GM18519 (cell line): ENCODE results near the gene OSBPL1A.
A peak's percentile ranks its signal among the peaks of the same experiment; 100 is the strongest.
"Not testable (repeated sequence)": the region's sequence is repeated elsewhere in the genome, so short reads cannot be mapped to it uniquely, and the experiment has no call there.

Experiments
- ATAC-seq: cut with Tn5 transposase; IDR thresholded peaks from one replicate; pipeline ENCODE4 v1.9.1; 2021; ENCODE audit warnings: mild to moderate bottlenecking, moderate library complexity; ENCODE audit not compliant: unreplicated experiment, low FRiP score

The OSBPL1A gene

GRCh38 chr18:24189664-24190346 lies 207.8 kb downstream of the OSBPL1A start:
- no peak for ATAC-seq

- ATAC-seq = peak; percentile 83
Measured at GRCh38 chr18:24189007-24189528, 208.6 kb downstream of the OSBPL1A start.

GRCh38 chr18:24188120-24188519 lies 209.5 kb downstream of the OSBPL1A start:
- no peak for ATAC-seq

GRCh38 chr18:24187689-24188088 lies 209.9 kb downstream of the OSBPL1A start:
- ATAC-seq = no peak

GRCh38 chr18:24187049-24187448 lies 210.6 kb downstream of the OSBPL1A start:
- ATAC-seq = peak; percentile 38

- no peak for ATAC-seq
Measured at GRCh38 chr18:24185805-24186204, 211.8 kb downstream of the OSBPL1A start.

- no peak for ATAC-seq
Measured at GRCh38 chr18:24181806-24182205, 215.8 kb downstream of the OSBPL1A start.

- no peak for ATAC-seq
Measured at GRCh38 chr18:24180048-24180447, 217.6 kb downstream of the OSBPL1A start.

GRCh38 chr18:24177499-24178133 lies 220.0 kb downstream of the OSBPL1A start:
- ATAC-seq = no peak

- ATAC-seq = peak; percentile 87
Measured at GRCh38 chr18:24176727-24177416, 220.8 kb downstream of the OSBPL1A start.

- ATAC-seq = no peak
Measured at GRCh38 chr18:24173997-24174396, 223.6 kb downstream of the OSBPL1A start.

- ATAC-seq = no peak
Measured at GRCh38 chr18:24170360-24170759, 227.3 kb downstream of the OSBPL1A start.

GRCh38 chr18:24168496-24168895 lies 229.1 kb downstream of the OSBPL1A start:
- no peak for ATAC-seq

- no peak for ATAC-seq
Measured at GRCh38 chr18:24161304-24161703, 236.3 kb downstream of the OSBPL1A start.

- no peak for ATAC-seq
Measured at GRCh38 chr18:24160086-24160485, 237.5 kb downstream of the OSBPL1A start.

GRCh38 chr18:24157855-24158254 lies 239.8 kb downstream of the OSBPL1A start:
- ATAC-seq = no peak

GRCh38 chr18:24153397-24153796 lies 244.2 kb downstream of the OSBPL1A start:
- no peak for ATAC-seq

GRCh38 chr18:24149591-24149990 lies 248.0 kb downstream of the OSBPL1A start:
- ATAC-seq = not testable (repeated sequence)

- no peak for ATAC-seq
Measured at GRCh38 chr18:24142376-24142775, 255.2 kb downstream of the OSBPL1A start.

- ATAC-seq = no peak
Measured at GRCh38 chr18:24140697-24141096, 256.9 kb downstream of the OSBPL1A start.
